SH-SY5Y (cell line): Measurements from ENCODE around the gene SLC13A5.

Source experiments
- GATA2 ChIP-seq: IDR thresholded peaks from 2 replicates; pipeline ENCODE4 v1.6.1; 2011; ENCODE audit warnings: mild to moderate bottlenecking, low read depth, low read length
- GATA3 ChIP-seq: IDR thresholded peaks from 2 replicates; pipeline ENCODE4 v1.6.1; 2011; ENCODE audit warnings: low read depth, mild to moderate bottlenecking, low read length, moderate library complexity

- no peak for TF ChIP-seq GATA2
- TF ChIP-seq GATA3 = no peak
Observed at GRCh38 chr17:6716736-6717135, 3.6 kb upstream of the SLC13A5 start.
